AG04450 (cell line): ENCODE measurements around the gene BIRC6. TPM values are rescaled to one million over a fixed set of nuclear protein-coding genes. Genes with fewer than 3 reads are reported as not detected.
A peak's percentile ranks its signal among the peaks of the same experiment; 100 is the strongest.

Source experiments
- CTCF ChIA-PET: fragments of 300-600, 350-600 bp; formaldehyde crosslinking; extraction: SDS; loops from one replicate; lab custom pipeline; 2022; ENCODE audit warnings: antibody characterized with exemption, inconsistent platforms; lab: Charles Lee
- POLR2A ChIA-PET: fragments of 350-600 bp; formaldehyde crosslinking; extraction: SDS; loops from one replicate; lab custom pipeline; 2021; ENCODE audit warnings: antibody characterized with exemption, inconsistent platforms; lab: Yijun Ruan, JAX
- DNase-seq: peaks from one replicate; pipeline ENCODE4 v3.0.0-alpha.2; 2011; ENCODE audit warnings: low read depth, low spot score
- H3K27ac ChIP-seq: one replicate; pipeline ENCODE4 v1.5.1; 2012; ENCODE audit warnings: low read depth, low read length, control low read depth
- H3K27me3 ChIP-seq: one replicate; pipeline ENCODE4 v1.6.0; 2012; ENCODE audit warnings: low read length; ENCODE audit not compliant: control insufficient read depth, insufficient read depth
- H3K4me3 ChIP-seq: 2 replicates; pipeline ENCODE4 v1.5.1; 2011; ENCODE audit warnings: mild to moderate bottlenecking, low read depth, low read length, control low read depth
- H3K9me3 ChIP-seq: 2 replicates; pipeline ENCODE4 v1.5.1; 2012; ENCODE audit warnings: low read length; ENCODE audit not compliant: control insufficient read depth, insufficient read depth
- polyA plus RNA-seq: library from polyadenylated mRNA; depleted of rRNA; stranded (reverse); fragments of >200 nt; gene quantifications from 2 replicates; pipeline ENCODE4 v1.2.3, GENCODE V29; 2011
- TF ChIP-seq, protein P1 (sequence below): IDR thresholded peaks from 2 replicates; pipeline ENCODE4 v1.5.1; 2011; ENCODE audit warnings: low read depth, low read length, control low read depth, inconsistent platforms

Gene BIRC6
- polyA plus RNA-seq, 1 experiment: 86.3 TPM

- no peaks in the 10 kb centered on the region for H3K27me3 ChIP-seq
- CTCF ChIA-PET: no interaction called here
- TF ChIP-seq, protein P1, sequence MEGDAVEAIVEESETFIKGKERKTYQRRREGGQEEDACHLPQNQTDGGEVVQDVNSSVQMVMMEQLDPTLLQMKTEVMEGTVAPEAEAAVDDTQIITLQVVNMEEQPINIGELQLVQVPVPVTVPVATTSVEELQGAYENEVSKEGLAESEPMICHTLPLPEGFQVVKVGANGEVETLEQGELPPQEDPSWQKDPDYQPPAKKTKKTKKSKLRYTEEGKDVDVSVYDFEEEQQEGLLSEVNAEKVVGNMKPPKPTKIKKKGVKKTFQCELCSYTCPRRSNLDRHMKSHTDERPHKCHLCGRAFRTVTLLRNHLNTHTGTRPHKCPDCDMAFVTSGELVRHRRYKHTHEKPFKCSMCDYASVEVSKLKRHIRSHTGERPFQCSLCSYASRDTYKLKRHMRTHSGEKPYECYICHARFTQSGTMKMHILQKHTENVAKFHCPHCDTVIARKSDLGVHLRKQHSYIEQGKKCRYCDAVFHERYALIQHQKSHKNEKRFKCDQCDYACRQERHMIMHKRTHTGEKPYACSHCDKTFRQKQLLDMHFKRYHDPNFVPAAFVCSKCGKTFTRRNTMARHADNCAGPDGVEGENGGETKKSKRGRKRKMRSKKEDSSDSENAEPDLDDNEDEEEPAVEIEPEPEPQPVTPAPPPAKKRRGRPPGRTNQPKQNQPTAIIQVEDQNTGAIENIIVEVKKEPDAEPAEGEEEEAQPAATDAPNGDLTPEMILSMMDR: no peak
- H3K27ac ChIP-seq: no peak overlapping the region
- no peaks in the 10 kb centered on the region for H3K9me3 ChIP-seq
- POLR2A ChIA-PET: no interaction called here
- no peak overlapping the region for H3K4me3 ChIP-seq
- DNase-seq: no peak
These were observed 59.7 kb downstream of the BIRC6 start for GRCh38 chr2:32416519-32416918.

DNA sequence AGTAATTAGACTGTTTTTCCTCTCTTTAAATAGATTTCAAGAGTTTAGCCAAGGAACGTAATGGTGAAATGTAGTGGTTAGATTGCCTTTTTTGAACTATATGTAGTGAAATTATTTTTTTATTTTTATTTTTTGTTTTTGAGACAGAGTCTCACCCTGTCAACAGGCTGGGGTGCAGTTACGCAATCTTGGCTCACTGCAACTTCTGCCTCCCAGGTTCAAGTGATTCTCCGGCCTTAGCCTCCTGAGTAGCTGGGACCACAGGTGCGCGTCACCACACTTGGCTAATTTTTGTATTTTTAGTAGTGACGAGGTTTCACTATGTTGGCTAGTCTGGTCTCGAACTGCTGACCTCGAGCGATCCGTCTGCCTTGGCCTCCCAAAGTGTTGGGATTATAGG, 60.8 kb downstream of the BIRC6 start:
- Histone ChIP-seq H3K27ac (no peak overlapping the region), H3K4me3 (no peak overlapping the region), H3K9me3 (no peaks in the 10 kb centered on the region), H3K27me3 (no peaks in the 10 kb centered on the region)
- POLR2A ChIA-PET: no interaction called here
- TF ChIP-seq, protein P1: no peak
- no peak for DNase-seq
- CTCF ChIA-PET: no interaction called here

- ChIA-PET CTCF (no interaction called here), POLR2A (no interaction called here)
- peak; percentile 15 for DNase-seq
- Histone ChIP-seq H3K27ac (no peak overlapping the region), H3K4me3 (no peak overlapping the region), H3K9me3 (no peaks in the 10 kb centered on the region), H3K27me3 (no peaks in the 10 kb centered on the region)
- TF ChIP-seq, protein P1: no peak
These were observed 62.0 kb downstream of the BIRC6 start for GRCh38 chr2:32418778-32419177.

GRCh38 chr2:32422133-32422532, 65.3 kb downstream of the BIRC6 start:
- Histone ChIP-seq H3K27me3 (no peaks in the 10 kb centered on the region), H3K4me3 (no peak overlapping the region), H3K9me3 (no peaks in the 10 kb centered on the region), H3K27ac (no peak overlapping the region)
- ChIA-PET CTCF (no interaction called here), POLR2A (no interaction called here)
- TF ChIP-seq, protein P1: no peak
- no peak for DNase-seq

GRCh38 chr2:32423536-32423935, 66.7 kb downstream of the BIRC6 start:
- TF ChIP-seq, protein P1: no peak
- DNase-seq: no peak
- no peaks in the 10 kb centered on the region for H3K9me3 ChIP-seq
- no peak overlapping the region for H3K4me3 ChIP-seq
- no peaks in the 10 kb centered on the region for H3K27me3 ChIP-seq
- H3K27ac ChIP-seq: no peak overlapping the region
- ChIA-PET POLR2A (no interaction called here), CTCF (no interaction called here)
